ENCODE results near the gene ACTL8. TPM values are rescaled to one million over a fixed set of nuclear protein-coding genes. Genes with fewer than 3 reads are reported as not detected.

The ACTL8 gene
- total RNA-seq, 1 experiment from 2014 or later: 0.69 TPM

GRCh38 chr1:17825273-17826164, 70.4 kb downstream of the ACTL8 start:
- CTCF ChIA-PET: interaction anchor here (0.7 to 1.4 kb wide), 4 partner anchors 10 to 331 kb away, joined by 3 to 16 read pairs (median 5); no protein-coding TSS in a partner anchor

GRCh38 chr1:17826165-17826488, 71.0 kb downstream of the ACTL8 start:
- ATAC-seq (peak; percentile 93), DNase-seq (ENCODE audit: low read depth, low spot score) (peak; percentile 8)
- H3K9me3 ChIP-seq (ENCODE audit: control insufficient read depth in 1 of 2, insufficient read depth in 1 of 2, low read depth in 1 of 2, low read length in 2 of 2): no peaks in the 10 kb centered on the region
- RAD21 ChIA-PET (ENCODE audit: low non-redundant PET in 1 of 2, low total read pairs in 2 of 2, uncharacterized antibody in 2 of 2, unreplicated experiment in 2 of 2): interaction anchor here in 1 of 2 experiments (0.6 kb wide), 1 partner anchor 757 kb away, joined by 4 read pairs; no protein-coding TSS in a partner anchor
- CTCF ChIA-PET: interaction anchor here (0.7 to 1.4 kb wide), 5 partner anchors 11 to 331 kb away, joined by 3 to 16 read pairs (median 5); no protein-coding TSS in a partner anchor
- no peak overlapping the region for H3K4me3 ChIP-seq (replicated peaks in 1 of 2; ENCODE audit: low read depth in 1 of 2, low read length in 2 of 2)
- no peak overlapping the region for H2AFZ ChIP-seq (ENCODE audit: low read depth, low read length, poor library complexity, severe bottlenecking)
- intact Hi-C loops (cut with micrococcal nuclease): loop anchor here (1.0 kb wide), 2 partner anchors 165 to 332 kb away; no protein-coding TSS in a partner anchor
- H3K9ac ChIP-seq (ENCODE audit: low read length): no peak overlapping the region
- no peak overlapping the region for H3K4me2 ChIP-seq (ENCODE audit: low read length)
- no peaks in the 10 kb centered on the region for H4K20me1 ChIP-seq (ENCODE audit: insufficient read depth)
- no TSS peak for BruUV-seq (replicated peaks)
- H3K27me3 ChIP-seq (ENCODE audit: insufficient read depth, low read length): peaks cover 15% of the 10 kb centered on the region; the same call in 1 of the 2 replicates
- POLR2A ChIA-PET: no interaction called here
- H3K36me3 ChIP-seq (ENCODE audit: control insufficient read depth in 1 of 2, insufficient read depth in 2 of 2, low read length in 2 of 2): no peaks in the 10 kb centered on the region
- H3K4me1 ChIP-seq (ENCODE audit: control insufficient read depth in 1 of 2, insufficient read depth in 2 of 2, low read length in 2 of 2): no peaks in the 10 kb centered on the region
- H3K79me2 ChIP-seq (ENCODE audit: insufficient read depth, low read length): no peaks in the 10 kb centered on the region
- no peak for TF ChIP-seq EGR1 (IDR thresholded peaks at IDR 0.05; ENCODE audit: low read depth)
- TF ChIP-seq RAD21 (IDR thresholded peaks at IDR 0.05; ENCODE audit: low read depth): peak; percentile 68
- TF ChIP-seq CTCF (IDR thresholded peaks at IDR 0.05 in 2 of 3, conservative IDR thresholded peaks at IDR 0.05 in 1 of 3; ENCODE audit: borderline replicate concordance in 1 of 3, insufficient read depth in 1 of 3, low read depth in 2 of 3, low read length in 2 of 3): peak; percentile 55 to 83 (median 76); a peak in 5 of 6 replicates
- TF ChIP-seq FOSL1 (IDR thresholded peaks at IDR 0.05; ENCODE audit: low read depth): no peak
- TF ChIP-seq, protein P1, sequence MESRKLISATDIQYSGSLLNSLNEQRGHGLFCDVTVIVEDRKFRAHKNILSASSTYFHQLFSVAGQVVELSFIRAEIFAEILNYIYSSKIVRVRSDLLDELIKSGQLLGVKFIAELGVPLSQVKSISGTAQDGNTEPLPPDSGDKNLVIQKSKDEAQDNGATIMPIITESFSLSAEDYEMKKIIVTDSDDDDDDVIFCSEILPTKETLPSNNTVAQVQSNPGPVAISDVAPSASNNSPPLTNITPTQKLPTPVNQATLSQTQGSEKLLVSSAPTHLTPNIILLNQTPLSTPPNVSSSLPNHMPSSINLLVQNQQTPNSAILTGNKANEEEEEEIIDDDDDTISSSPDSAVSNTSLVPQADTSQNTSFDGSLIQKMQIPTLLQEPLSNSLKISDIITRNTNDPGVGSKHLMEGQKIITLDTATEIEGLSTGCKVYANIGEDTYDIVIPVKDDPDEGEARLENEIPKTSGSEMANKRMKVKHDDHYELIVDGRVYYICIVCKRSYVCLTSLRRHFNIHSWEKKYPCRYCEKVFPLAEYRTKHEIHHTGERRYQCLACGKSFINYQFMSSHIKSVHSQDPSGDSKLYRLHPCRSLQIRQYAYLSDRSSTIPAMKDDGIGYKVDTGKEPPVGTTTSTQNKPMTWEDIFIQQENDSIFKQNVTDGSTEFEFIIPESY (IDR thresholded peaks at IDR 0.05; ENCODE audit: extremely low read depth, insufficient replicate concordance, low read length): no peak
- no peak for TF ChIP-seq POLR2AphosphoS5 (IDR thresholded peaks at IDR 0.05; ENCODE audit: low read depth, low read length)
- TF ChIP-seq SRF (IDR thresholded peaks at IDR 0.05; ENCODE audit: low read depth): no peak
- TF ChIP-seq EZH2 (IDR thresholded peaks at IDR 0.05): no peak
- H3K27ac ChIP-seq (ENCODE audit: low read depth, low read length): no peak overlapping the region
- no peaks in the 10 kb centered on the region for H3K9me2 ChIP-seq (ENCODE audit: insufficient read depth)

More at GRCh38 chr1:17825273-17826164, 70.4 kb downstream of the ACTL8 start:
- H3K9me3 ChIP-seq (ENCODE audit: control insufficient read depth in 1 of 2, insufficient read depth in 1 of 2, low read depth in 1 of 2, low read length in 2 of 2): no peaks in the 10 kb centered on the region
- H3K79me2 ChIP-seq (ENCODE audit: insufficient read depth, low read length): no peaks in the 10 kb centered on the region
- no peak overlapping the region for H2AFZ ChIP-seq (ENCODE audit: low read depth, low read length, poor library complexity, severe bottlenecking)
- no peaks in the 10 kb centered on the region for H4K20me1 ChIP-seq (ENCODE audit: insufficient read depth)
- peaks cover 15% of the 10 kb centered on the region; the same call in 1 of the 2 replicates for H3K27me3 ChIP-seq (ENCODE audit: insufficient read depth, low read length)
- no peak overlapping the region for H3K4me2 ChIP-seq (ENCODE audit: low read length)
- H3K9ac ChIP-seq (ENCODE audit: low read length): no peak overlapping the region
- H3K27ac ChIP-seq (ENCODE audit: low read depth, low read length): no peak overlapping the region
- H3K4me1 ChIP-seq (ENCODE audit: control insufficient read depth in 1 of 2, insufficient read depth in 2 of 2, low read length in 2 of 2): no peaks in the 10 kb centered on the region
- H3K9me2 ChIP-seq (ENCODE audit: insufficient read depth): no peaks in the 10 kb centered on the region
- ChIA-PET POLR2A (no interaction called here), RAD21 (ENCODE audit: low non-redundant PET in 1 of 2, low total read pairs in 2 of 2, uncharacterized antibody in 2 of 2, unreplicated experiment in 2 of 2) (no interaction called here)
- H3K4me3 ChIP-seq (replicated peaks in 1 of 2; ENCODE audit: low read depth in 1 of 2, low read length in 2 of 2): no peak overlapping the region
- no peak for ATAC-seq
- TF ChIP-seq POLR2AphosphoS5 (IDR thresholded peaks at IDR 0.05; ENCODE audit: low read depth, low read length): no peak
- no peak for TF ChIP-seq CEBPB (IDR thresholded peaks at IDR 0.05; ENCODE audit: low read depth)
- TF ChIP-seq SP1 (IDR thresholded peaks at IDR 0.05; ENCODE audit: low read depth): no peak
- no peak for TF ChIP-seq POLR2A (IDR thresholded peaks at IDR 0.05; ENCODE audit: borderline replicate concordance, extremely low read depth, insufficient read depth, insufficient read length)
- TF ChIP-seq EZH2phosphoT487 (IDR thresholded peaks at IDR 0.05; ENCODE audit: borderline replicate concordance): no peak
- no peaks in the 10 kb centered on the region for H3K36me3 ChIP-seq (ENCODE audit: control insufficient read depth in 1 of 2, insufficient read depth in 2 of 2, low read length in 2 of 2)
- intact Hi-C loops (cut with micrococcal nuclease): loop anchor here (1.0 kb wide), 2 partner anchors 164 to 331 kb away; no protein-coding TSS in a partner anchor
- DNase-seq (ENCODE audit: low read depth, low spot score): no peak
- no TSS peak for BruUV-seq (replicated peaks)
